Small intestine (tissue), 7 donors: ENCODE measurements around the gene WDR90. TPM values are rescaled to one million over a fixed set of nuclear protein-coding genes. Genes with fewer than 3 reads are reported as not detected.
A peak's percentile ranks its signal among the peaks of the same experiment; 100 is the strongest.
"Not testable (repeated sequence)": the region's sequence is repeated elsewhere in the genome, so short reads cannot be mapped to it uniquely, and the experiment has no call there.

Source experiments
- DNase-seq, 2 donors: peaks; one replicate each; pipeline versions ENCODE4 v3.0.0 to v3.0.0-alpha.2; 2013
- FAIRE-seq: peaks from 2 replicates; lab custom pipeline; 2012; peaks lifted over from hg19 to GRCh38; lab: Jason Lieb, UNC
- H3K27ac ChIP-seq, 3 donors: one replicate each; pipeline ENCODE4 v1.5.1; 2013; ENCODE audit warnings: low read length in 2 of 3, mild to moderate bottlenecking in 2 of 3, control low read depth in 1 of 3, inconsistent platforms in 1 of 3, low read depth in 1 of 3, moderate library complexity in 1 of 3
- H3K27me3 ChIP-seq, 3 donors: one replicate each; pipeline ENCODE4 v1.6.1; 2013; ENCODE audit warnings: low read length in 3 of 3, inconsistent platforms in 1 of 3; ENCODE audit not compliant: control insufficient read depth in 3 of 3, insufficient read depth in 3 of 3
- H3K36me3 ChIP-seq, 3 donors: one replicate each; pipeline ENCODE4 v1.6.1; 2013; ENCODE audit warnings: low read length in 3 of 3, inconsistent platforms in 1 of 3, low read depth in 1 of 3, mild to moderate bottlenecking in 1 of 3, moderate library complexity in 1 of 3; ENCODE audit not compliant: control insufficient read depth in 3 of 3, insufficient read depth in 2 of 3
- H3K4me1 ChIP-seq, 3 donors: one replicate each; pipeline ENCODE4 v1.6.1; 2013; ENCODE audit warnings: low read length in 2 of 3, inconsistent platforms in 1 of 3, low read depth in 1 of 3, mild to moderate bottlenecking in 1 of 3, moderate library complexity in 1 of 3; ENCODE audit not compliant: control insufficient read depth in 3 of 3, insufficient read depth in 2 of 3
- H3K4me3 ChIP-seq, 3 donors: one replicate each; pipeline ENCODE4 v1.5.1; 2013; ENCODE audit warnings: low read length in 3 of 3, control low read depth in 1 of 3, inconsistent platforms in 1 of 3, low read depth in 1 of 3, mild to moderate bottlenecking in 1 of 3, moderate library complexity in 1 of 3
- H3K9me3 ChIP-seq, 2 donors: one replicate each; pipeline ENCODE4 v1.6.1; 2013; ENCODE audit warnings: low read depth in 1 of 2, low read length in 1 of 2; ENCODE audit not compliant: control insufficient read depth in 2 of 2, insufficient read depth in 1 of 2
- WGBS, 3 donors: extraction: QIAGEN DNeasy Blood & Tissue Kit; methylation state at CpG; one replicate each; pipeline ENCODE4 v1.1.7; 2013; 5-methylcytosine and 5-hydroxymethylcytosine counted together
- polyA plus RNA-seq, 4 donors: library from polyadenylated mRNA; stranded (reverse) in 3 of 4; unstranded in 1 of 4; fragments of 200-250 nt in 3 of 4; fragments of 120-200 nt in 1 of 4; gene quantifications; one replicate each; pipeline versions ENCODE4 v1.2.1 to v1.2.3, GENCODE V29; 2013
- donor health status: healthy with polysubstance abuse.
- donor health status: control.
- donor health status: control.
- donor health status: Bipolar disorder and iron deficiency.
- donor health status: healthy.

The WDR90 gene
- polyA plus RNA-seq, 4 donors: 15.7 to 36.5 (median 25.6) TPM

DNA sequence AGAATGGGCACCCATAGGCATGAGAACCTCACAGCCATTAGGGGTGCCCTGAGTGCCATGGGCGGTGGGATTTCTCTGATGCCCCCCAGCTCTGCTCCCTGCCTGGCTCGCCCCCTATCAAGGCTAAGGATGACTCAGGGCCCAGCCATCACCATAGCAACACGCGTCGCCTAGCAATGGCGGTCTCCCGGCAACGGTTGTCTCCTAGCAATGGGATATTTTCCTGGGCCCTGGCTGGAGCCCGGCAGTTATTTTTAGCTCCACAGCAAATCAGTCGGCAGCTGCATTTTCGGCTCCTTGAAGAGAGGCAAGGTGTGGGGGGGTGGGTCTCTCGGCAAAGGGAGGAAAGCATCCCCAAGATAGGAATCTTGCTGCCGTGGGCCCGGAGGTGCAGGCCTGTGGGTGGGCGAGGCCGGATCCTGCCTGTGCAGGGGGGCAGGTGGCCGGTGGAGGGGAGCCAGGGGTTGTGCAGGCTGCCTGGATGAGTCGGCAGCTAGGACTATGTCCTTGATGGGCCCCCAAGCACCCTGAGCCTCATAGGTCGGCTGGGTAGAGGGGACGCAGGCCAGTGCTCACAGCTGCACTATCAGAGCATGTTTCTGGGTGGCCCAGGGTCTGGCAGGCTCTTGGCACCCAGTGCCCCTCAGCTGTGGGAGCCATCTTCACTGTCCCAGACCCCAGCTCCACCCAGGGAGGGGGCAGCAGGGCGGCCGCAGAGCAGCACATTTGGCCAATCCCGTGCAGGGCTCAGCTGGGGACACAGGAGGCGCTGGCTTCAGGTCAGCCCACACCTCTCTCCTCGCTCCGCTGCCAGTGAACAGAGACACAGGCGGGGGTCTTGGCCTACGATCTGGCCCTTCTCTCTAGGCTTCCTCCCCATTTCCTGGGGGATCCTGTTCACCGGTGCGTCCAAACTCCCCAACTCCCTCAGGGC is 60.7 kb downstream of the WDR90 start:
- Histone ChIP-seq H3K4me1 (peaks cover 0 to 14% (median 3%) of the 10 kb centered on the region in 3 donors), H3K27ac (peak overlapping the region in 1 of 3 donors; percentile 67), H3K4me3 (no peak overlapping the region), H3K9me3 (no peaks in the 10 kb centered on the region), H3K27me3 (peaks cover 14 to 69% (median 38%) of the 10 kb centered on the region in 3 donors), H3K36me3 (no peaks in the 10 kb centered on the region)
- peak in 1 of 2 donors; percentile 52 for DNase-seq
- WGBS, 3 donors: 16 to 23% (median 18%) methylated on average over 29 to 30 of the region's 30 CpGs
- no peak for FAIRE-seq

DNA sequence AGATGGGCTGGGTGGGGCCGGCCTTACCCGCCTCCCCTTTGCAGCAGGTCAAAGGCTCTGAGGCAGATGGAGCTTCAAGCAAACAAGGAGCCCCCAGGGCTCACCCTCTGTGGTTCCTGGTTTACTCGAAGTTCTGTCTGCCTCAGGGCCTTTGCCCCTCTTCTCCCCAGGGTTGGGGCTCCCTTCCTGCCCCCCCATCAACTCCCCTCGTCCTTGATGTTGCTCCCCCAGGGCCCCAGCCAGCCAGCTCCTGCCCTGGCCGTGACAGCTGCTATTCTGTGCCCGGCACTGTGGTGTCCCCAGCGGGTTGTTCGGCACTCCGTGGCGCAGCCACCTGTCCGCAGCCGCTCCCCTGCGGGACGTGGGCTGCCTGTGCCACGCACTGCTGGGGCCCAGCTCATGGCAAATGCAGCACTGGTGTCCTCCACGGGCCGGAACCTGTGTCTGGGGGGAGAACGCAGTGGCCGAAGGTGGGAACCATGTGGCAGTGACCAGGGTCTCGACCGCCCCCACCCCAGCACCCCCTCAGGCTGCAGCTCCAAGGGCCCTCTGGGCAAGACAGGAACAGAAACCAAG is 61.4 kb downstream of the WDR90 start:
- FAIRE-seq (no peak), DNase-seq (no peak)
- peak overlapping the region in 1 of 3 donors; percentile 67 for H3K27ac ChIP-seq
- peaks cover 0 to 14% (median 3%) of the 10 kb centered on the region in 3 donors for H3K4me1 ChIP-seq
- H3K4me3 ChIP-seq: no peak overlapping the region
- 55 to 66% (median 58%) methylated on average over 21 of the region's 21 CpGs for WGBS, 3 donors
- H3K27me3 ChIP-seq: peaks cover 14 to 67% (median 38%) of the 10 kb centered on the region in 3 donors
- no peaks in the 10 kb centered on the region for H3K9me3 ChIP-seq
- H3K36me3 ChIP-seq: no peaks in the 10 kb centered on the region

DNA sequence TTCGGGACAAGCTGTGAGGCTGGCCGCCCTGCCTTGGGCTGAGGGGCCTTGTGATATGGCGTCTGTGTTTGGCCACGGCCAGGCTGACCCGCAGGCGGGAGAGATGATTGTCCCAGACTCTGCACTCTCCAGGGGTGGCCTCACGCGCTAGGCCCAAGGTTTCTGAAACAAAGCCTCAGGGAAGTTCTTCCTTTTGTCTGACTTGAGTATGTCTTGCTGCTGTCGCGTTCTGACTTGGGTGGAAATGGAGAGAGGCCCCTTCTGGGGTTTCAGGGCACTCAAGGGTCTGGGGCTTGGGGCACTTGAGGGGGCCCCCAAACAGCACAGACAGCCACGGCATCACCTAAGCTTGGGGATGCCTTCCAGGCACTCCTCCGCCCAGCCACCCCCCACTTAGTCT is 61.9 kb downstream of the WDR90 start:
- Histone ChIP-seq H3K27me3 (peaks cover 14 to 69% (median 38%) of the 10 kb centered on the region in 3 donors), H3K4me1 (peaks cover 0 to 17% (median 3%) of the 10 kb centered on the region in 3 donors), H3K27ac (peak overlapping the region in 1 of 3 donors; percentile 67), H3K9me3 (no peaks in the 10 kb centered on the region), H3K36me3 (no peaks in the 10 kb centered on the region), H3K4me3 (no peak overlapping the region)
- 65 to 75% (median 70%) methylated on average over 12 of the region's 12 CpGs for WGBS, 3 donors
- FAIRE-seq (no peak), DNase-seq (no peak)

GRCh38 chr16:711548-712320 is 62.6 kb downstream of the WDR90 start:
- Histone ChIP-seq H3K4me3 (no peak overlapping the region), H3K27me3 (peaks cover 11 to 69% (median 32%) of the 10 kb centered on the region in 3 donors), H3K9me3 (no peaks in the 10 kb centered on the region), H3K36me3 (no peaks in the 10 kb centered on the region), H3K4me1 (peaks cover 0 to 21% (median 3%) of the 10 kb centered on the region in 3 donors), H3K27ac (no peak overlapping the region)
- DNase-seq (peak; percentile 61 to 78), FAIRE-seq (no peak)
- 6 to 12% (median 11%) methylated on average over 24 to 25 of the region's 25 CpGs for WGBS, 3 donors

GRCh38 chr16:712740-713250 is 63.6 kb downstream of the WDR90 start:
- not testable (repeated sequence) for H3K4me3 ChIP-seq, H3K9me3 ChIP-seq, H3K27ac ChIP-seq, DNase-seq, H3K36me3 ChIP-seq, FAIRE-seq
- H3K4me1 ChIP-seq: peaks cover 0 to 21% (median 3%) of the 10 kb centered on the region in 3 donors
- 28 to 53% (median 35%) methylated on average over 12 to 13 of the region's 13 CpGs for WGBS, 3 donors
- H3K27me3 ChIP-seq: peaks cover 5 to 66% (median 24%) of the 10 kb centered on the region in 3 donors

DNA sequence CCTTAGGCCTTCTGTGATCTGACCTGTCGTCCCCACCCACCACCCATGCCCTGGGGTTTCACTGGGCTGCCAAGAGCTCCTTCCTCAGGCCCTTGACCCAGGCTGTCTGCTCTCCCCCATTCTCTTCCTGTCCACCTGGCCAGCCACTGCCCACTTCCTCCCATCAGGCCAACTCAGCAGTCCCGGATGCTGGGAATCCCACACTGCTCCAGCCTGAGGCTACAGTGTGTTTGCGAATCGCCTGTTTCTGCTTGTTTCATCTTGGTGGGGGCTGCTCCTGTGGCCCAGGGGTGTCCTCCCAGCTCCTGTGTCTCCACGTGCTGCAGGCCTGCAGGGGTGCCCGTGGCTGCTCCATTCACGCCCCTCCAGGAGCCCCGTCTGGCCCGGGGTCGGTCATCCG is 64.9 kb downstream of the WDR90 start:
- H3K9me3 ChIP-seq: no peaks in the 10 kb centered on the region
- no peaks in the 10 kb centered on the region for H3K36me3 ChIP-seq
- no peak for DNase-seq
- H3K4me3 ChIP-seq: no peak overlapping the region
- peaks cover 3 to 30% (median 3%) of the 10 kb centered on the region in 3 donors for H3K4me1 ChIP-seq
- peaks cover 5 to 53% (median 15%) of the 10 kb centered on the region in 3 donors for H3K27me3 ChIP-seq
- no peak overlapping the region for H3K27ac ChIP-seq
- WGBS, 3 donors: 61 to 69% (median 63%) methylated on average over 10 to 11 of the region's 11 CpGs
- no peak for FAIRE-seq

GRCh38 chr16:714558-715476 is 65.7 kb downstream of the WDR90 start, which contains the start of gene METRN:
Gene METRN (plus strand): TSS chr16:715118. CDS start chr16:715290, 172 bp downstream.
- no peaks in the 10 kb centered on the region for H3K9me3 ChIP-seq
- H3K27me3 ChIP-seq: peaks cover 4 to 45% (median 10%) of the 10 kb centered on the region in 3 donors
- DNase-seq (peak; percentile 81 to 93), FAIRE-seq (no peak)
- peaks cover 4 to 36% (median 6%) of the 10 kb centered on the region in 3 donors for H3K4me1 ChIP-seq
- H3K4me3 ChIP-seq: peak within 1 kb of the TSS; percentile 13 to 61 (median 51)
- no peaks in the 10 kb centered on the region for H3K36me3 ChIP-seq
- H3K27ac ChIP-seq: no peak within 1 kb of the TSS
- WGBS, 3 donors: 5 to 9% (median 7%) methylated on average over 53 to 108 of the region's 108 CpGs
